WTC11 (cell line): Measurements from ENCODE around the gene MGMT. TPM values are rescaled to one million over a fixed set of nuclear protein-coding genes. Genes with fewer than 3 reads are reported as not detected.

Experiments used
- ATAC-seq: fragments of 200-7000 bp; cut with Tn5 transposase; 2 replicates; pipeline ENCODE4 v1.10.0; 2021; ENCODE audit warnings: mild to moderate bottlenecking, moderate library complexity
- CTCF ChIA-PET: fragments of 300-600 bp; sonication (Branson Sonifier 250); formaldehyde crosslinking; loops from one replicate; lab custom pipeline; 2021; ENCODE audit warnings: antibody characterized with exemption; lab: Charles Lee
- POLR2A ChIA-PET: fragments of 350-600 bp; sonication (Branson Sonifier 250); formaldehyde crosslinking; loops from one replicate; lab custom pipeline; 2021; ENCODE audit warnings: antibody characterized with exemption; lab: Charles Lee
- DNase-seq: peaks from one replicate; pipeline ENCODE4 v3.0.0; 2021; ENCODE audit warnings: low spot score
- H3K27ac Mint-ChIP-seq: 2 replicates; pipeline ENCODE4 v1.8.0; 2021; ENCODE audit warnings: mixed read lengths
- H3K27me3 Mint-ChIP-seq: 2 replicates; pipeline ENCODE4 v1.8.0; 2021; ENCODE audit warnings: low read depth, mild to moderate bottlenecking, moderate library complexity, mixed read lengths
- H3K36me3 Mint-ChIP-seq: 2 replicates; pipeline ENCODE4 v1.8.0; 2021; ENCODE audit warnings: mixed read lengths
- H3K4me1 Mint-ChIP-seq: 2 replicates; pipeline ENCODE4 v1.8.0; 2022; ENCODE audit warnings: mixed read lengths
- H3K4me3 Mint-ChIP-seq: 2 replicates; pipeline ENCODE4 v1.8.0; 2021; ENCODE audit warnings: mild to moderate bottlenecking, moderate library complexity, mixed read lengths
- H3K9me3 Mint-ChIP-seq: 2 replicates; pipeline ENCODE4 v1.8.0; 2021; ENCODE audit warnings: mixed read lengths
- CBFB ChIP-seq: sonication (generic); formaldehyde crosslinking; IDR thresholded peaks from 2 replicates; pipeline ENCODE4 v1.8.1; 2022; ENCODE audit warnings: mild to moderate bottlenecking, low read depth, missing genetic modification reagents
- EMX1 ChIP-seq: fragments of 250-450 bp; sonication (Bioruptor Pico); IDR thresholded peaks from 2 replicates; pipeline ENCODE4 v1.8.0; 2021; ENCODE audit warnings: mild to moderate bottlenecking
- ETV6 ChIP-seq: sonication (generic); formaldehyde crosslinking; IDR thresholded peaks from 2 replicates; pipeline ENCODE4 v1.8.1; 2022; ENCODE audit warnings: mild to moderate bottlenecking, missing genetic modification reagents
- FOXP4 ChIP-seq: sonication (generic); formaldehyde crosslinking; IDR thresholded peaks from 2 replicates; pipeline ENCODE4 v1.8.0; 2022; ENCODE audit warnings: mild to moderate bottlenecking, missing genetic modification reagents
- GABPB1 ChIP-seq: sonication (generic); formaldehyde crosslinking; IDR thresholded peaks from 2 replicates; pipeline ENCODE4 v1.8.1; 2023; ENCODE audit warnings: mild to moderate bottlenecking, missing genetic modification reagents
- NR1H2 ChIP-seq: sonication (generic); formaldehyde crosslinking; IDR thresholded peaks from 2 replicates; pipeline ENCODE4 v1.9.0; 2021; ENCODE audit warnings: mild to moderate bottlenecking, moderate library complexity, missing genetic modification reagents
- NR3C1 ChIP-seq: sonication (generic); formaldehyde crosslinking; conservative IDR thresholded peaks from 2 replicates; pipeline ENCODE4 v1.8.1; 2023; ENCODE audit warnings: low read depth, mild to moderate bottlenecking, missing genetic modification reagents
- SMAD4 ChIP-seq: sonication (generic); formaldehyde crosslinking; IDR thresholded peaks from 2 replicates; pipeline ENCODE4 v1.8.0; 2022; ENCODE audit warnings: mild to moderate bottlenecking, missing genetic modification reagents
- ZBTB21 ChIP-seq: sonication (generic); formaldehyde crosslinking; IDR thresholded peaks from 2 replicates; pipeline ENCODE4 v1.8.1; 2023; ENCODE audit warnings: mild to moderate bottlenecking, missing genetic modification reagents, borderline replicate concordance
- ZBTB43 ChIP-seq: sonication (generic); formaldehyde crosslinking; IDR thresholded peaks from 2 replicates; pipeline ENCODE4 v1.8.1; 2023; ENCODE audit warnings: mild to moderate bottlenecking, missing genetic modification reagents
- ZNF138 ChIP-seq: sonication (generic); formaldehyde crosslinking; conservative IDR thresholded peaks from 2 replicates; pipeline ENCODE4 v1.8.1; 2022; ENCODE audit warnings: mild to moderate bottlenecking, moderate library complexity, missing genetic modification reagents
- ZNF219 ChIP-seq: sonication (generic); formaldehyde crosslinking; IDR thresholded peaks from 2 replicates; pipeline ENCODE4 v1.8.0; 2023; ENCODE audit warnings: missing genetic modification reagents, mild to moderate bottlenecking, borderline replicate concordance
- ZNF263 ChIP-seq: sonication (generic); formaldehyde crosslinking; IDR thresholded peaks from 2 replicates; pipeline ENCODE4 v1.8.1; 2022; ENCODE audit warnings: low read depth, mild to moderate bottlenecking, moderate library complexity, missing genetic modification reagents
- ZNF532 ChIP-seq: fragments of 250-450 bp; sonication (Bioruptor Pico); IDR thresholded peaks from 2 replicates; pipeline ENCODE4 v1.9.0; 2021; ENCODE audit warnings: mild to moderate bottlenecking, borderline replicate concordance
- total RNA-seq: library from RNA; stranded (reverse); gene quantifications from 3 replicates; pipeline ENCODE4 v1.2.3, GENCODE V29; 2021

Gene MGMT
- total RNA-seq, 1 experiment from 2014 or later, result 11.8 TPM

DNA sequence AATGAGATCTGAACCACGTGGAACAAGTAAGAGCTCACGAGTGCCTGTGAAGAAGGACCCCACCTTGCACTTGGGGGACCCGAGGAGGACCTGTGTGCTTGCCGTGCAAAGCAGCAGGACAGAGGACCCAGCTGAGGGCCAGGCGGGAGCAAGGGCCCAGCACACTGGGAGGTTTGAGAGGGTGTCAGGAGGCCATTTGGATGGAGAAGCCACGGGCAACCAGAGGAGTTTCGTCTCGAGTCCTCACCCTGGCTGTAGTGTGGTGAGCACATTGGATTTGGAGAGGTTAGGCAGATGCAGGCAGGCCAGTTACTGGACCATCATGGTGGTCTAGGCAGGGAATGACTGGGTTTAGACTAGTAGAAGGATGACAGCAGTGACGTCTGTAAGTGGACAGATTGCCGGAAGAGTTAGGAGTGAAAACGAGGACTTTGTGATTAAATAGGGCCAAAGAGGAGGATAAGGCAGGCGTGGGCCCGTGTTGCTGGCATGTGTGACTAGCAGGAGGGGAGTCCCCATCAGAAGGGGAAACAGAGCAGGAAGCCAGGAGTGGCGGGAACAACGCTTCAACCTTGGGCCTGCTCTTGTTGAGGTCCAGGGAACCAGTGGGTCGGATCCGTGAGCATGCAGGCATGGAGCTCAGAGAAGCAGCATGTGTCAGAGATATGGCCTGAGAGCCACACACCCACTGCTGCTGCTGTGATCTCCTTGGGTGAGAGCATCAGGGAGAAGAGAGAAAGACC lies 208.2 kb downstream of the MGMT start:
- H3K27ac Mint-ChIP-seq, result no peak overlapping the region; the same call in none of the 2 replicates

DNA sequence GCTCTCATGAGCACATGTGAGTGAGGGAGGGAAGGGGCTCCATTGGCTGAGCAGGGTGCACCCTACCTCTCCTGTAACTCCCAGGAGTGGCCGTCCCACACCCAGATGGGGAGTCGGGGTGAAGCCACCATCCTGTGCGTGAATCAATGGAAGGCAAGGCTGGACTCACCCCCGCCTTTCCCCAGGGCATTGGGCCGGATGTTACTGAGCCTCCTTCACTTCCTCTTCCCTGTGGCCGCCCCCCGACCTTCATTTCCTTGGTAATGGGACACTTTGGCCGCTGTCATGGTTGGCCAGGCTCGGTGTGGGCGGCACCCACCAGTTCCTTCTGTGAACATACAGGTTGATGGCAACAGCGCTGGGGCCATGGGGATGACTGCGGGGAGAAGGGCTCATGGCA lies 209.0 kb downstream of the MGMT start:
- ChIA-PET CTCF (interaction anchor here (1.9 kb wide), 1 partner anchor 18 kb away, joined by 6 read pairs; no protein-coding TSS in a partner anchor), POLR2A (no interaction called here)
- Mint-ChIP-seq H3K9me3 (peaks cover 11% of the 10 kb centered on the region), H3K4me3 (no peak overlapping the region), H3K36me3 (peaks cover 4% of the 10 kb centered on the region; the same call in 1 of the 2 replicates), H3K27me3 (no peaks in the 10 kb centered on the region), H3K27ac (no peak overlapping the region), H3K4me1 (peaks cover 3% of the 10 kb centered on the region; the same call in 1 of the 2 replicates)
- TF ChIP-seq NR3C1 (CRISPR knock-in tag) (no peak), EMX1 (CRISPR knock-in tag) (no peak), ETV6 (CRISPR knock-in tag) (no peak), ZNF532 (CRISPR knock-in tag) (no peak), SMAD4 (CRISPR knock-in tag) (no peak), CBFB (no peak), NR1H2 (no peak)
- DNase-seq, result no peak
- ATAC-seq, result no peak

More for the DNA sequence above, 208.2 kb downstream of the MGMT start:
- H3K36me3 Mint-ChIP-seq, result peaks cover 12% of the 10 kb centered on the region
- no peak overlapping the region for H3K4me3 Mint-ChIP-seq
- DNase-seq (no peak), ATAC-seq (no peak)
- ChIA-PET POLR2A (no interaction called here), CTCF (interaction anchor here (1.9 kb wide), 1 partner anchor 17 kb away, joined by 6 read pairs; no protein-coding TSS in a partner anchor)
- H3K4me1 Mint-ChIP-seq, result peaks cover 3% of the 10 kb centered on the region; the same call in 1 of the 2 replicates
- no peak for TF ChIP-seq ZBTB21 (CRISPR knock-in tag)
- no peak for TF ChIP-seq ZBTB43 (CRISPR knock-in tag)
- TF ChIP-seq ZNF219 (CRISPR knock-in tag), result no peak
- no peak for TF ChIP-seq ZNF138
- no peak for TF ChIP-seq GABPB1 (CRISPR knock-in tag)
- TF ChIP-seq FOXP4 (CRISPR knock-in tag), result no peak
- no peak for TF ChIP-seq ZNF263 (CRISPR knock-in tag)
- no peaks in the 10 kb centered on the region for H3K27me3 Mint-ChIP-seq
- H3K9me3 Mint-ChIP-seq, result peaks cover 18% of the 10 kb centered on the region
